Measurements from ENCODE around the gene MICAL3. TPM values are rescaled to one million over a fixed set of nuclear protein-coding genes. Genes with fewer than 3 reads are reported as not detected.

The MICAL3 gene
- total and polyA plus RNA-seq, 9 of the 15 experiments (the other 6 are each of a cell fraction or from before 2014, with no cell fraction given), result 0.53 to 32.1 (median 12.3) TPM

DNA sequence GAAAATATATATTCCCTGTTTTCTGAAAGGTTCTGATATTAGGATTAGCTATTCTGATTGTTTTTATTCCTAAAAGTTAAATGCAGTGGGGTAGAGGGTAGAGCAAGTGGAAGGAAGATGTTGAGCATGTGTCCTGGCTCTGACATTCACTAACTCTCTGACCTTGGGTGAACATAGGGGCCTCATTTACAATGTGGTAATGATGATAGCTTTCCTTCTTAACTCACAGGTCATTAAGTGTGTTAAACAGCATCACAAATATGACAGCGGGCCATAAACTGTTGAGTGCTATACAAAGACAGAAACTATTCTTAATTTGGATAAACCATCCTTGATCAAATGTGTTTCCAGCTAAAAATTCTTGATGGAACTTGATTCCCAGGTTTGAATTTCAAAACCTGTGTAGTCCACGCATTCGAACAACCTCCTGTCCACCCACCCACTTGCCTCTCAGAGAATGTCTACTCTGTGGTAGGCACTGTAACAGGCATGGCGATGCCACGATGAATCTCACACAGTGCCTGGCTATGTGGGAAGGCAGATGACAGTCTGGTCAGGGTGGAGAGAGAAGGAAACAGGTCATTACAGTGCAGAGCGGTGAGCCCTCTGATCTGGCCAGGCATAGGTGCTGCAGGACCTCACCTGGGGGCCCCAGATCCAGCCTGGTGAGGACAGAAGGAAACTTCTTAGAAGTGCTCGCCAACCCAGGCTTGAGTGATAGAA lies 34.2 kb upstream of the MICAL3 start (continued):
- TF ChIP-seq, protein P1, sequence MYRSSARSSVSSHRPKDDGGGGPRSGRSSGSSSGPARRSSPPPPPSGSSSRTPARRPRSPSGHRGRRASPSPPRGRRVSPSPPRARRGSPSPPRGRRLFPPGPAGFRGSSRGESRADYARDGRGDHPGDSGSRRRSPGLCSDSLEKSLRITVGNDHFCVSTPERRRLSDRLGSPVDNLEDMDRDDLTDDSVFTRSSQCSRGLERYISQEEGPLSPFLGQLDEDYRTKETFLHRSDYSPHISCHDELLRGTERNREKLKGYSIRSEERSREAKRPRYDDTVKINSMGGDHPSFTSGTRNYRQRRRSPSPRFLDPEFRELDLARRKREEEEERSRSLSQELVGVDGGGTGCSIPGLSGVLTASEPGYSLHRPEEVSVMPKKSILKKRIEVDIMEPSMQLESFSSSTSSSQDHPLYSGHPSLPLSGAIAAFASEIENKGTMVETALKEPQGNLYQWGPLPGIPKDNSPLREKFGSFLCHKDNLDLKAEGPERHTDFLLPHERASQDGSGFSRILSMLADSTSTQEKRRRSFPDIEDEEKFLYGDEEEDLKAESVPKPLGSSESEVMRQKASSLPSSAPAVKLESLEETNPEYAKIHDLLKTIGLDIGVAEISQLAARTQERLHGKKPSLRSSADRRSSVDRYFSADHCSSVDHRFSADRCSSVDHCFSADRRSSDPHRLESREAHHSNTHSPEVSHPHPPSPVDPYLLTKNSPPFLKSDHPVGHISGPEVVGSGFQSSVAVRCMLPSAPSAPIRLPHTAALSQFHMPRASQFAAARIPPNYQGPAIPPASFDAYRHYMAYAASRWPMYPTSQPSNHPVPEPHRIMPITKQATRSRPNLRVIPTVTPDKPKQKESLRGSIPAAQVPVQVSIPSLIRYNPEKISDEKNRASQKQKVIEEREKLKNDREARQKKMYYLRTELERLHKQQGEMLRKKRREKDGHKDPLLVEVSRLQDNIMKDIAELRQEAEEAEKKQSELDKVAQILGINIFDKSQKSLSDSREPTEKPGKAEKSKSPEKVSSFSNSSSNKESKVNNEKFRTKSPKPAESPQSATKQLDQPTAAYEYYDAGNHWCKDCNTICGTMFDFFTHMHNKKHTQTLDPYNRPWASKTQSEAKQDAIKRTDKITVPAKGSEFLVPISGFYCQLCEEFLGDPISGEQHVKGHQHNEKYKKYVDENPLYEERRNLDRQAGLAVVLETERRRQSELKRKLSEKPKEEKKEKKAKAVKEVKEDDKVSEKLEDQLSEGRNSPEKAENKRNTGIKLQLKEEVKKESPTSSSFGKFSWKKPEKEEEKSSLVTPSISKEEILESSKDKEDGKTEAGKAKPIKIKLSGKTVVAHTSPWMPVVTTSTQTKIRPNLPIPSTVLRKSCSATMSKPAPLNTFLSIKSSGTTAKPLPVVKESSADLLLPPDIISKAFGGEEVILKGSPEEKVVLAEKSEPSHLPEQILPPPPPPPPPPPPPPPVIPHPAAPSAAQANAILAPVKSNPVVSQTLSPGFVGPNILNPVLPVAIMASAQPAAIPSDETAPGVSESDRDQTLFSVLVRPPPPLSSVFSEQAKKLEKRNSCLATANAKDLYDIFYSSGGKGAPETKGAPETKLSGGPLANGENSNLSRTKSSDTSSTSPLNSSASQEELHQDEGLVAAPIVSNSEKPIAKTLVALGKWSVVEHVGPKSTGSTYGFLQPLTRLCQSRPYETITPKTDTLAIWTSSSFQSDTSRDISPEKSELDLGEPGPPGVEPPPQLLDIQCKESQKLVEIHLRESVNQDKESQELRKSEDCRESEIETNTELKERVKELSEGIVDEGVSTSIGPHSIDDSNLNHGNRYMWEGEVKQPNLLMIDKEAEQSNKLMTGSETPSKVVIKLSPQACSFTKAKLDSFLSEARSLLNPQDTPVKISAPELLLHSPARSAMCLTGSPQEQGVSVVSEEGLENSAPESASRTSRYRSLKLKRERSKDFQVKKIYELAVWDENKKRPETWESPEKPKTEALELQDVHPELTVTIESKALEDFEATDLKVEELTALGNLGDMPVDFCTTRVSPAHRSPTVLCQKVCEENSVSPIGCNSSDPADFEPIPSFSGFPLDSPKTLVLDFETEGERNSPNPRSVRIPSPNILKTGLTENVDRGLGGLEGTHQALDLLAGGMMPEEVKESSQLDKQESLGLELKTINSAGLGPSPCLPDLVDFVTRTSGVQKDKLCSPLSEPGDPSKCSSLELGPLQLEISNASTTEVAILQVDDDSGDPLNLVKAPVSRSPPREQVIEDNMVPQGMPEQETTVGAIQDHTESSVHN (IDR thresholded peaks at IDR 0.05; ENCODE audit: borderline replicate concordance in 1 of 2, low read depth in 1 of 2), result no peak
- TF ChIP-seq ZNF407 (IDR thresholded peaks at IDR 0.05; ENCODE audit: low read depth) (no peak), NR2C2 (CRISPR knock-in tag; IDR thresholded peaks at IDR 0.05) (no peak), NR2C2 (tag; IDR thresholded peaks at IDR 0.05) (no peak), TAF15 (IDR thresholded peaks at IDR 0.05; ENCODE audit: low read depth, low read length) (no peak), HNRNPH1 (optimal IDR thresholded peaks at IDR 0.05; ENCODE audit: low read depth, low read length) (no peak), POLR3A (IDR thresholded peaks at IDR 0.05; ENCODE audit: borderline replicate concordance, extremely low read depth, insufficient read depth, insufficient read length) (no peak), ZNF436 (CRISPR knock-in tag; IDR thresholded peaks at IDR 0.05) (no peak), FOSL1 (tag; conservative IDR thresholded peaks at IDR 0.05) (no peak), NFE2L1 (tag; IDR thresholded peaks at IDR 0.05; ENCODE audit: borderline replicate concordance, low read depth) (no peak)

Data from K562 (cell line).